Activated T-helper 17 cell treated with anti-CD3 and anti-CD28 coated beads, Interleukin-2, amount 50 U/mL, for 72 hours (primary cell): ENCODE results near the gene CNN1. TPM values are rescaled to one million over a fixed set of nuclear protein-coding genes. Genes with fewer than 3 reads are reported as not detected.
"Not testable (repeated sequence)": the region's sequence is repeated elsewhere in the genome, so short reads cannot be mapped to it uniquely, and the experiment has no call there.

ENCODE experiments used
- ATAC-seq: fragments of 150-1000 bp; cut with Tn5 transposase; replicated peaks from 2 replicates; pipeline ENCODE4 v1.10.0; 2021; ENCODE audit warnings: mild to moderate bottlenecking, moderate library complexity
- H3K27ac Mint-ChIP-seq: one replicate; pipeline ENCODE4 v1.8.0; 2022; ENCODE audit warnings: mixed read lengths
- H3K27me3 Mint-ChIP-seq: one replicate; pipeline ENCODE4 v1.8.0; 2022; ENCODE audit warnings: mixed read lengths
- H3K36me3 Mint-ChIP-seq: one replicate; pipeline ENCODE4 v1.8.0; 2022; ENCODE audit warnings: low read depth, mild to moderate bottlenecking, mixed read lengths
- H3K4me1 Mint-ChIP-seq: one replicate; pipeline ENCODE4 v1.8.0; 2022; ENCODE audit warnings: mixed read lengths
- H3K4me3 Mint-ChIP-seq: one replicate; pipeline ENCODE4 v1.8.0; 2022; ENCODE audit warnings: mild to moderate bottlenecking, mixed read lengths
- H3K9me3 Mint-ChIP-seq: one replicate; pipeline ENCODE4 v1.8.0; 2022; ENCODE audit warnings: mixed read lengths
- total RNA-seq, 2 donors: library from RNA; stranded (reverse); gene quantifications; one replicate each; pipeline ENCODE4 v1.2.3, GENCODE V29; 2022

Gene CNN1
- total RNA-seq, 2 donors from 2014 or later: not detected

DNA sequence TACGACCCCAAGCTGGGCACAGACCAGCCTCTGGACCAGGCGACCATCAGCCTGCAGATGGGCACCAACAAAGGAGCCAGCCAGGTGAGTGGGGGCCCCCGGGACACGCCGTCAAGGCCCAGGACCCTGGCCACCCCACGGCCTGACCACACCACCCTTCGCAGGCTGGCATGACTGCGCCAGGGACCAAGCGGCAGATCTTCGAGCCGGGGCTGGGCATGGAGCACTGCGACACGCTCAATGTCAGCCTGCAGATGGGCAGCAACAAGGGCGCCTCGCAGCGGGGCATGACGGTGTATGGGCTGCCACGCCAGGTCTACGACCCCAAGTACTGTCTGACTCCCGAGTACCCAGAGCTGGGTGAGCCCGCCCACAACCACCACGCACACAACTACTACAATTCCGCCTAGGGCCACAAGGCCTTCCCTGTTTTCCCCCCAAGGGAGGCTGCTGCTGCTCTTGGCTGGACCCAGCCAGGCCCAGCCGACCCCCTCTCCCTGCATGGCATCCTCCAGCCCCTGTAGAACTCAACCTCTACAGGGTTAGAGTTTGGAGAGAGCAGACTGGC is 10.8 kb downstream of the CNN1 start:
- Mint-ChIP-seq H3K9me3 (no peaks in the 10 kb centered on the region), H3K27me3 (no peaks in the 10 kb centered on the region), H3K27ac (no peak overlapping the region), H3K4me1 (peaks cover 8% of the 10 kb centered on the region), H3K36me3 (peaks cover 24% of the 10 kb centered on the region), H3K4me3 (no peak overlapping the region)
- ATAC-seq: no peak

DNA sequence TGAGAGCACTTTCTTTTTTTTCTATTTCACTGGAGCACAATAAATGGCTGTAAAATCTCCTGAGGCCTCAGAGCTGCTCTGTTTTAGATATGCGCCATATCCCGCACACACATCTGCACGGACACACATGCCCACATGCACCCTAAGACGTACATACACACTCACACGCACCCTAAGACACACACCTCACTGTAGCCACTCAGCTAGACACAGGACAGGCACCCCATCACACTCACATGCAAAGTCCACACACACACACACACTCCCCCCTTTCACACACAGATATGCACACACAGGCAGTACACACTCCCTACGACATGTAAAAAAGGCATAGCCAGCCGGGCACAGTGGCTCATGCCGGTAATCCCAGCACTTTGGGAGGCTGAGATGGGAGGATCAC is 11.6 kb downstream of the CNN1 start:
- H3K27ac Mint-ChIP-seq: no peak overlapping the region
- no peak for ATAC-seq
- H3K4me3 Mint-ChIP-seq: no peak overlapping the region
- H3K36me3 Mint-ChIP-seq: peaks cover 26% of the 10 kb centered on the region
- peaks cover 8% of the 10 kb centered on the region for H3K4me1 Mint-ChIP-seq
- no peaks in the 10 kb centered on the region for H3K9me3 Mint-ChIP-seq
- no peaks in the 10 kb centered on the region for H3K27me3 Mint-ChIP-seq

DNA sequence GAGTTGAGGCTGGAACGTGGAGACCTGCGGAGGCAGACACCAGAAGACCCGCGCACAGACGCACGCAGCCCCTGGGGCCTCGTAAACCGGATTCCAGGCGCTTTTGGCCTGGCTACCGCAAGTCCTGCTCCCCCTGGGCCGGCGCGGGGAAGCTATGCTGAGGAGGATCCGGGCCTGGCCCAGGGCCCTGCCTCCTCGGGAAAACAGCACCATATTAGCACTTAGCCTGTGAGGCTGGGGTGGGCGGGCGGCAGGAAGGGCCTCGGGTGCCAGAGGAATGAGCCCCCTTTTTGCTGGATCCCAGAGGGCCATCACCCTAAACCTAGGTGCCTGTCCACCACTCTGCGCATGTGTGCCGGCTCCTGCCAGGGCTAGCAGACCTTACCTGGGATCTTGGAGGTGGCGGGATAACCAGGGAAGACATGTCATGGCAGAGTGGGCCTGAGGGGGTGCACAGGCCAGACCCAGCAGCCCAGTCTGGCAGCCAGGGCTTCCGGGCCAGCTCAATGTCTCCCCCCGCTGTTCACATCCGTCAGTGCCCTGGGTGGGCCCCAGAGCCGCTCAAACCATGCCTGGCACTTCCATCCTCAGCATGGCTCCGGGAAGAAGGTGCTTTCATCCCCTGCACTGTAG is 13.1 kb downstream of the CNN1 start:
- no peak overlapping the region for H3K4me3 Mint-ChIP-seq
- H3K9me3 Mint-ChIP-seq: no peaks in the 10 kb centered on the region
- peaks cover 39% of the 10 kb centered on the region for H3K36me3 Mint-ChIP-seq
- H3K27me3 Mint-ChIP-seq: no peaks in the 10 kb centered on the region
- peaks cover 16% of the 10 kb centered on the region for H3K4me1 Mint-ChIP-seq
- ATAC-seq: no peak
- H3K27ac Mint-ChIP-seq: no peak overlapping the region

DNA sequence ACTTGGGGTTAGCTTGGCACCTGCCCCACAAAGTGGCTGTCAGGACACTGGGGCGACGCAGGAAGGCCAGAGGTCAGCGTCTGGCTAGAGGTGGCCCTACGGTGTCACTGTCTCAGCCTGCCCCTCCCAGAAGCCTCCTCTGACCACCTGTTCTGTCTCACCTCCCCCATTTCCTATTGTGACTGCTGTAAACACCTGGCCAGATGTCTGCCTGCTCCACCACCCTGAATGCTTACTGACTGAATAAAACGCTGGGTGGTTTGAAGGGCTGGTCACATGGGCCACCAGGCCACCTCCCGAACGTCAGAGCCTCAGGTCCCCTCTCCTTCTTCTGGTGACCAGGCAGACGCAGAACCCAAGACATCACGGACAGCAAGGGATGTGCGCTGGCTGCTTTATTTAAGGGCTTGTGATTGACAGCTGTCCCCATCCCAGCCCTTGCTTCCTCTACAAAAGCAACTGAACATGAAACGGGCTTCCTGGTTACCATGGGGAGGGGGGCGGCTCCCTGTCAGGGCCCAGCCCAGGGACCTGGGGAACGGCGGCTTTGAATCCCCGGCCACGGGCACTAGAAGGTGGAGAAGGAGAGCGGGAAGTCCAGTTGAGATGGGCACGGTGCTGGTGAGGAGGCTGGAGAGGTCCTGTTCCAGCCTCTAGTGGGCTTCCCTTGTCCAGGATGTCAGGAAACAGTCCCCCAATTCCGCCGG is 14.2 kb downstream of the CNN1 start:
- Mint-ChIP-seq H3K4me1 (peaks cover 21% of the 10 kb centered on the region), H3K27me3 (no peaks in the 10 kb centered on the region), H3K4me3 (no peak overlapping the region), H3K27ac (no peak overlapping the region), H3K9me3 (no peaks in the 10 kb centered on the region), H3K36me3 (peaks cover 43% of the 10 kb centered on the region)
- no peak for ATAC-seq

DNA sequence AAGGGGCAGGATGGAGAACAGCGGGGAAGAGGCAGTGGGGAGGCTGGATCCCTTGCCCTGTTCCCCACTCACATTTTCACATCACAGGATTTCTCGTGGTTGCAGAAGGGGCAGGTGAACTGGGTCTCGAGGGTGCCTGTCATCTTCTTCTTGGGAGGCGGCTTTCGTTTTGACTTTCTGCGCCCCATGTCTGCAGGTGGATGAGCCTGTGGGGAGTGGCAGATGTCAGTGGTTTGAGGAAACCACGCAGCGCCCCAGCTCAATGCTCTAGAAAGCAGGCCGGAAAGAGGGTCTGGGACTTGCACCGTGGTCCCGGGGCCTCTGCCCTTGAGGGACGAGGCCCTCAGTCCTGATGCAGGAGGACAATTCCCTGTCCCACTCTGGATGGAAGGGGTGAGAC is 15.5 kb downstream of the CNN1 start:
- Mint-ChIP-seq H3K9me3 (no peaks in the 10 kb centered on the region), H3K36me3 (peaks cover 46% of the 10 kb centered on the region), H3K27me3 (no peaks in the 10 kb centered on the region), H3K4me1 (peaks cover 26% of the 10 kb centered on the region), H3K27ac (no peak overlapping the region), H3K4me3 (peak overlapping the region; percentile 28)
- peak; percentile 13 for ATAC-seq

DNA sequence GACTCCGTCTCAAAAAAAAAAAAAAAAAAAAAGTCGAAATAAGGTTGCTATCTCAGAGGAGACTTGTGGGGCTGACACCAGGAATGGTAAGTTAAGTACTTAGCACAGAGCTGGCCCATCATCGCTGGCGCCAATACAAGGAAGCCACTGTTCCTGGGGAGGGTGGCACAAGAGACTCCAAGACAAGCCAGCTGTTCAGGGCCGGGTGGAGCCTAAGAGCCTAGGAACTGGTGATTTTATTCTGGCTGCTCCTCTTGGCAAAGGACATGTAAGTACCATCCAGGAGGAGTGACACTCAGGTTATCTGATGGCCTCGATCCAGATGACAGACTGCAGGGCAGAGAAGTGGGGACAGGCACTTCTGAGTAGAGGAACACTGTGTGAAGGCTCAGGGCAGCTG is 16.6 kb downstream of the CNN1 start:
- no peaks in the 10 kb centered on the region for H3K27me3 Mint-ChIP-seq
- peak overlapping the region; percentile 46 for H3K27ac Mint-ChIP-seq
- peaks cover 30% of the 10 kb centered on the region for H3K4me1 Mint-ChIP-seq
- H3K4me3 Mint-ChIP-seq: no peak overlapping the region
- no peak for ATAC-seq
- no peaks in the 10 kb centered on the region for H3K9me3 Mint-ChIP-seq
- peaks cover 49% of the 10 kb centered on the region for H3K36me3 Mint-ChIP-seq

DNA sequence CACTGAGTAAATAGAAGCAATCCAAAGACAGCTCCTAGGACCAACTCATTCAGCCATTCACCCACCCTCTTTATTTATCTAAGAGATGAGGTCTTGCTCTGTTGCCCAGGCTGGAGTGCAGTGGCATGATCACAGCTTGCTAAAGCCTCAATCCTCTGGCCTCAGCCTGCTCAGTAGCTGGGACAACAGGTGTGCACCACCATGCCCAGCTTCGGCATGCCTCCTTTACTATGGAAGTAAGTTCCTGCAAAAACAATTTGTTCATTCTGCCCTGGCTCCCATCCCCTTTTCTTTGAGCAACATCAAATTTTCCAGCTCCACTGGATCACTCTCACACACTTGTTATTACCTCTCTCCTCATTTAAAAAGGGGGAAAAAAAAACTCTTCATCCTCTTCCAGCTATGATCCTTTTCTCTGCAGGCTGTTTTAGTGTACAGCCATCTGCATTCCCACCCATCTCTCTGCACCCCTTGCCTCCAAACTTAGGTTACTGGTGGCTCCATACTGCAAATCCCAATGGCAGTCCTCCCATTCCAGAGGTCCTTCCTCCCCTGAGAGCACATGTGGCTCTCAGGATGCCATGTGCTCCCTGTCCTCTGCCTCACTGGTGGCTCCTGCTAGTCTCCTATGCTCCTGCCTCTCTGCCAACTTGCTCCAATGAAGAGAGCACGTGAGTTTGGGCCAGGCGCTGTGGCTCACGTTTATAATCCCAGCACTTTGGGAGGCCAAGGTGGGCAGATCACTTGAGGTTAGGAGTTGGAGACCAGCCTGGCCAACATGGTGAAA is 18.2 kb downstream of the CNN1 start:
- peaks cover 39% of the 10 kb centered on the region for H3K4me1 Mint-ChIP-seq
- H3K4me3 Mint-ChIP-seq: peak overlapping the region; percentile 90
- peak overlapping the region; percentile 53 for H3K27ac Mint-ChIP-seq
- no peaks in the 10 kb centered on the region for H3K9me3 Mint-ChIP-seq
- peaks cover 44% of the 10 kb centered on the region for H3K36me3 Mint-ChIP-seq
- no peak for ATAC-seq
- no peaks in the 10 kb centered on the region for H3K27me3 Mint-ChIP-seq

DNA sequence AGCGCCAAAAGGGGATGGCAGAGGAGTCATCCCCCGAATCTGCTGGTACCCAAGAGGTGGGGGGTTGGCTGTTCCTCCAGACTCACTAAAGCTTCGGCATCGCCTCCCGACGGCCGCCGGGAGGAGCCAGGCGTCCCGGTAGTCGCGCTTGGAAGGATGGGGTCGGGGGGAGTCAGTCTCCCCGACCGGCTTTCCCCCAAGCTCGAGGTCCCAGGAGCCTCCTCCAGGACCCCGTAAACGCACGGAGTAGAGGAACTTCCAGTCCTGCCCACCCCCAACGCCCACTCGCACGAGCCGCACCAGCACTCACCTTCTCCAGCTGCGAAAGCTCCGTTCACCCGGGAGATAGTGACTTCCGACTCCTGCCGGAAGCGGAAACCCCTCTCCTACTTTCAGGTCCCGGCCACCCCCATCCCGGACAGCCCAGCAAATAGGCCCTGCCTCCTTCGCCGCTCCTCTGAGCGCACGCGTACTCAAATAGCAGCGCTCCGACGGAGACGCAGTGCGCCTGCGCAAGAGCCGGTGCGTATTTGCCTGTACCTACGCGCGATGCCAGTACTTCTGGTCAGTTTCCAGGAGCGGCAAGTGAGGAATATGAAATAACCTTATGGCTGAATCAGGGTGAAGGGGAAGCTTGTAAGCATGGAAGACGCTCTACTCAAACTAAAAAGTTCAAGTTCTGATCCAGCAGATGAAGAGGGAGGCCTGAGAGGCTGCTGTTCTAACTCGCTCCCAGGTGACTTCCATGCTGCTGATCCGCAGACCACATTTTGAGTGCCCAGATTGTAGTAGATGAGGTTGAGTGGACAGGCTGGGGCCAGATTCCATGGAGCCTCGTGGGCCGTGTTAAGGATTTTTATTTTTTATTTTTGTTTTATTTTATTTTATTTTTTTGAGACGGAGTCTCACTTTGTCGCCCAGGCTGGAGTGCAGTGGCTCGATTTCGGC is 20.5 kb downstream of the CNN1 start, which contains the start of gene ELOF1:
Gene ELOF1, minus strand, starts transcription at position 350 of the 948 bp plus-strand sequence. CDS start 4,883 bp downstream, outside the sequence.
- H3K9me3 Mint-ChIP-seq: no peaks in the 10 kb centered on the region
- H3K4me1 Mint-ChIP-seq: peaks cover 37% of the 10 kb centered on the region
- peak; percentile 94 for ATAC-seq
- H3K36me3 Mint-ChIP-seq: peaks cover 28% of the 10 kb centered on the region
- H3K4me3 Mint-ChIP-seq: peak within 1 kb of the TSS; percentile 90
- no peaks in the 10 kb centered on the region for H3K27me3 Mint-ChIP-seq
- H3K27ac Mint-ChIP-seq: peak within 1 kb of the TSS; percentile 94

DNA sequence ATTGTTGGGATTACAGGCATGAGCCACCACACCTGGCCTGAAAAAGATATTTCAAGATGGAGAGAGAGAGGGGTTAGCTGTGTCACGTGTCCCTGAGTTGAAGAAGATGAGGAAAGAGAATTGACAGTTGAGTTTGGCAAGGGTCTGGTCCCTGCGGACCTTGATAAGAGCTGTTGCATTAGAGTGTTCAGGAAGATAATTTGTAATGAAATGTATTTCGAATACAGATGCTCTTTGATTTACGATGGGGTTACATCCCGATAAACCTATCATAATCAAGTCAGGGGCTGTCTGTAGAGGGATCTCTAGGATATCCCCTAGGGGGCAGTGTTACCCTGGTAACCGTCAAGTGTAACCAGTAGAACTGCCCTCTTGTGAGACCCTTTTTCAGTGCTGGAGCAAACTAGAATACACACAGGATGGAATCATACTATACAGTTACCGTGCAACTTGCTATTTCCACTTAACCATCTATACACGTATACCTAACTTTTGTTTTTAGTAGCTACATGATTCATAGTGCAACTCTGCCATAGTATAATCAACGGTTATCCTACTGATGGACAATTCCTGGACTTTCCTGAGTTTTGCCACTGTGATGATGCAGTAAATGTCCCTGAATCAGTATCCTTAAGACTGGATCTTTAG is 21.9 kb downstream of the CNN1 start:
- peak; percentile 67 for ATAC-seq
- Mint-ChIP-seq H3K4me3 (peak overlapping the region; percentile 90), H3K4me1 (peaks cover 33% of the 10 kb centered on the region), H3K27ac (peak overlapping the region; percentile 76), H3K27me3 (no peaks in the 10 kb centered on the region), H3K9me3 (no peaks in the 10 kb centered on the region), H3K36me3 (peaks cover 20% of the 10 kb centered on the region)

DNA sequence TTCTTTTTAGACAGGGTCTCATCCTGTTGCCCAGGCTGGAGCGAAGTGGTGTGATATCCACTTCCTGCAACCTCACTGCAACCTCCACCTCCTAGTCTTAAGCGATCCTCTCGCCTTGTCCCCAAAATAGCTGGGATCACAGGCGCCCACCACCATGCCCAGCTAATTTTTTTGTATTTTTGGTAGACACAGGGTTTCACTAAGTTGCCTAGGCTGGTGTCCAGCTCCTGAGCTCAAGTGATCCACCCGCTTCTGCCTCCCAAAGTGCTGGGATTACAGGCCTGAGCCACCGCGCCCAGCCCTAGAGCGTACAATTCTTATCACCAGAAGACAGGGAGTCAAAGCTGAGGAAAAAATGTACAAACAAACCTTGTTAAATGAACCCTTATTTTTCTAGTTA is 24.9 kb downstream of the CNN1 start:
- Mint-ChIP-seq H3K36me3 (peaks cover 6% of the 10 kb centered on the region), H3K9me3 (no peaks in the 10 kb centered on the region)

DNA sequence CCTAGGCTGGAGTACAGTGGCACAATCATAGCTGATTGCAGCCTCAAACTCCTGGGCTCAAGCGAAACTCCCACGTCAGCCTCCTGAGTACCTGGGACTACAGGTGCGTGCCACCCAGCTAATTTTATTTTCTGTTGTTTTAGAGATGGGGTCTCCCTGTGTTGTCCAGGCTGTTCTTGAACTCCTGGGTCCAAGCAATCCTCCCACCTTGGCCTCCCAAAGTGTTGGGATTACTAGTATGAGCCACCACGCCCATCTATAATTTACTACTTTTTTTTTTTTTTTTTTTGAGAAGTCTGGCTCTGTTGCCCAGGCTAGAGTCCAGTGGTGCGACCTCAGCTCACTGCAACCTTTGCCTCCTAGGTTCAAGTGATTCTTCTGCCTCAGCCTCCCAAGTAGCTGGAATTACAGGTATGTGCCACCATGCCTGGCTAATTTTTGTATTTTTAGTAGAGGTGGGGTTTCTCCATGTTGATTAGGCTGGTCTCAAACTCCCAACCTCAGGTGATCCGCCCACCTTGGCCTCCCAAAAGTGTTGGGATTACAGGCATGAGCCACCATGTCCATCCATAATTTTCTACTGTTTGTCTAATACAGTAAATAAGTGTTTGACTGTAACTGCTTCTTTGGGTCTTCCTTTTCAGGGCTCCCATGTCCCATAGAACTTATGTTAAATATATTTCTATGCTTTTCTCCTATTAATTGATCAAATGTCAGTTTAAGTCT is 25.6 kb downstream of the CNN1 start:
- H3K4me1 Mint-ChIP-seq: peaks cover 23% of the 10 kb centered on the region
- not testable (repeated sequence) for H3K9me3 Mint-ChIP-seq, ATAC-seq, H3K27me3 Mint-ChIP-seq, H3K4me3 Mint-ChIP-seq, H3K36me3 Mint-ChIP-seq, H3K27ac Mint-ChIP-seq

More for the DNA sequence above, 24.9 kb downstream of the CNN1 start:
- no peak for ATAC-seq
- Mint-ChIP-seq H3K4me3 (no peak overlapping the region), H3K27me3 (no peaks in the 10 kb centered on the region), H3K4me1 (peaks cover 24% of the 10 kb centered on the region), H3K27ac (no peak overlapping the region)

DNA sequence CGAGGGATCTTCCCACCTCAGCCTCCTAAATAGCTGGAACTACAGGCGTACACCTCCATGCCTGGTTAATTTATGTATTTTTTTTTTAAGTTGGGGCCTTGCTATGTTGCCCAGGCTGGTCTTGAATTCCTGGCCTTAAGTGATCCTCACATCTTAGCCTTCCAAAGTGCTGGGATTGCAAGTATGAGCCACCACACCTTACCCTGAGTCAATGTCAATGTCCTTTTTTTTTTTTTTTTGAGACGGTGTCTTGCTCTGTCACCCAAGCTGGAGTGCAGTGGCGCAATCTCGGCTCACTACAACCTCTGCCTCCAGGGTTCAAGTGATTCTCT is 27.0 kb downstream of the CNN1 start:
- not testable (repeated sequence) for H3K4me3 Mint-ChIP-seq, H3K36me3 Mint-ChIP-seq

DNA sequence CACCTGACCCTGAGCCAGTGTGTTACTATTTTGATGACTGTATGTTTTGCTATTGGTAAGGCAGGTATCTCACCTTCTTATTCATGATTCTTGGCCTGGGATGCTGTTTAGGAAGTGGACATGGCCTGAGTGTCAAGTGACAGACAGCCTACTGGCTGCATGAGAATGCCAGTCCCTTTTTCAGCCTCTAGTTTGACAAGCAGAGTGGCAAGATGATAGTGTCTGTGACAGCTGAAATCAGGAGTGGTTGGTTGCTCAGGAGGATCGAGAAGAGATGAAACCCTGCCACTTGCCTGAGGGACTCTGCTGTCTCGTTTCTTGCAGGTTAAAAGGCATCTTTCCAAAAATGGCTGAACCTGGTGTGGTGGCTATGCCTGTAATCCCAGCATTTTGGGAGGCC is 27.5 kb downstream of the CNN1 start:
- Mint-ChIP-seq H3K36me3 (no peaks in the 10 kb centered on the region), H3K9me3 (no peaks in the 10 kb centered on the region), H3K27me3 (no peaks in the 10 kb centered on the region), H3K4me1 (peaks cover 13% of the 10 kb centered on the region), H3K4me3 (no peak overlapping the region), H3K27ac (peak overlapping the region; percentile 12)
- ATAC-seq: no peak

More for the DNA sequence above, 27.0 kb downstream of the CNN1 start:
- H3K9me3 Mint-ChIP-seq, H3K27ac Mint-ChIP-seq, ATAC-seq, H3K27me3 Mint-ChIP-seq: not testable (repeated sequence)
- H3K4me1 Mint-ChIP-seq: peaks cover 15% of the 10 kb centered on the region
